ENCODE measurements around the gene AIF1L. TPM values are rescaled to one million over a fixed set of nuclear protein-coding genes. Genes with fewer than 3 reads are reported as not detected.

The AIF1L gene
- total RNA-seq, 2 donors from 2014 or later = 4.9 to 11.5 TPM

DNA sequence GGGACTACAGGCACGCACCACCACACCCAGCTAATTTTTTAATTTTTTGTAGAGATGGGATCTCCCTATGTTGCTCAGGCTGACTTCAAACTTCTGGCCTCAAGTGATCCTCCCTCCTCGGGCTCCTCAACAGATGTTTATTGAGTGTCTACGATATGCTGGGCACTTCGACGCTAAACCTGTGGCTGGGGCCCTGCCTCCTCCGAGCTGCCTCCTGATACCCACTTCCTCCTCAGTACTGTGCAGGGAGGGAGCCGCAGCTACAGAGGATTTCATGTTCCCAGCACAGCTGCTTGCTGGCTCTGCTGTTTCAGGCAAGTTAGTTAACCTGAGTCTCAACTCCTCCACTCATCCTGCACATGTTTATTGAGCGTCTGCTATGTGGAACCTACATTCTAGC, 9.6 kb downstream of the AIF1L start:
- Histone ChIP-seq H3K4me3 (no peak overlapping the region), H3K36me3 (replicated peaks in 1 of 2; ENCODE audit: insufficient read depth in 1 of 2, low read depth in 2 of 2) (no peaks in the 10 kb centered on the region), H3K9me3 (no peaks in the 10 kb centered on the region), H3K27me3 (no peaks in the 10 kb centered on the region), H3K4me1 (no peaks in the 10 kb centered on the region), H3K27ac (no peak overlapping the region)
- no peak for TF ChIP-seq POLR2A (IDR thresholded peaks at IDR 0.05)
- TF ChIP-seq, protein P1, sequence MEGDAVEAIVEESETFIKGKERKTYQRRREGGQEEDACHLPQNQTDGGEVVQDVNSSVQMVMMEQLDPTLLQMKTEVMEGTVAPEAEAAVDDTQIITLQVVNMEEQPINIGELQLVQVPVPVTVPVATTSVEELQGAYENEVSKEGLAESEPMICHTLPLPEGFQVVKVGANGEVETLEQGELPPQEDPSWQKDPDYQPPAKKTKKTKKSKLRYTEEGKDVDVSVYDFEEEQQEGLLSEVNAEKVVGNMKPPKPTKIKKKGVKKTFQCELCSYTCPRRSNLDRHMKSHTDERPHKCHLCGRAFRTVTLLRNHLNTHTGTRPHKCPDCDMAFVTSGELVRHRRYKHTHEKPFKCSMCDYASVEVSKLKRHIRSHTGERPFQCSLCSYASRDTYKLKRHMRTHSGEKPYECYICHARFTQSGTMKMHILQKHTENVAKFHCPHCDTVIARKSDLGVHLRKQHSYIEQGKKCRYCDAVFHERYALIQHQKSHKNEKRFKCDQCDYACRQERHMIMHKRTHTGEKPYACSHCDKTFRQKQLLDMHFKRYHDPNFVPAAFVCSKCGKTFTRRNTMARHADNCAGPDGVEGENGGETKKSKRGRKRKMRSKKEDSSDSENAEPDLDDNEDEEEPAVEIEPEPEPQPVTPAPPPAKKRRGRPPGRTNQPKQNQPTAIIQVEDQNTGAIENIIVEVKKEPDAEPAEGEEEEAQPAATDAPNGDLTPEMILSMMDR (IDR thresholded peaks at IDR 0.05) = no peak
- intact Hi-C loops (cut with DNase I) = no loop called here
- ATAC-seq = no peak
- WGBS, 2 donors = 89 to 93% methylated on average over 8 of the region's 8 CpGs
- DNase-seq = no peak

DNA sequence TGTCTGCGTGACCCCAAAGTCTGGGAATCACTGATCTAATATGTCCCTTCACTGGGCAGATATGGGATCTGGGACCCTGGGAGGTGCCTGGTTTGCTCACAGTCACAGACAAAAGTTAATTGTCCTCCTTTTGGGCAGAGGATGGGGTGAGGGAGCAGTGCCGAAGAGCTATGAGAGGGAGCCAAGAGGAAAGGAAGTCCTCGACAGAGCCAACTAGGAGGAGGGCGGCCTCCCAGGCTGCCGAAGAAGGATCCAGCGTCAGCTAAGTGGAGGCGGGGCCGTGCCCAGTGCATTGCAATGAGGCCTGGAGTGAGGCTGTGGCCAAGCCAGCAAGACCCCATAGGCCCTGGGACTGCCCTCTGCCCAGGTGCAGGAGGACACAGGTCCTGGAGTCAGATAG, 11.4 kb downstream of the AIF1L start:
- no peak for DNase-seq
- Histone ChIP-seq H3K27me3 (no peaks in the 10 kb centered on the region), H3K4me1 (no peaks in the 10 kb centered on the region), H3K27ac (no peak overlapping the region), H3K36me3 (replicated peaks in 1 of 2; ENCODE audit: insufficient read depth in 1 of 2, low read depth in 2 of 2) (no peaks in the 10 kb centered on the region), H3K9me3 (no peaks in the 10 kb centered on the region), H3K4me3 (no peak overlapping the region)
- ATAC-seq = peak; percentile 33
- intact Hi-C loops (cut with DNase I) = no loop called here
- WGBS, 2 donors = 57 to 81% methylated on average over 8 of the region's 8 CpGs
- no peak for TF ChIP-seq POLR2A (IDR thresholded peaks at IDR 0.05)
- TF ChIP-seq, protein P1 (IDR thresholded peaks at IDR 0.05) = no peak

DNA sequence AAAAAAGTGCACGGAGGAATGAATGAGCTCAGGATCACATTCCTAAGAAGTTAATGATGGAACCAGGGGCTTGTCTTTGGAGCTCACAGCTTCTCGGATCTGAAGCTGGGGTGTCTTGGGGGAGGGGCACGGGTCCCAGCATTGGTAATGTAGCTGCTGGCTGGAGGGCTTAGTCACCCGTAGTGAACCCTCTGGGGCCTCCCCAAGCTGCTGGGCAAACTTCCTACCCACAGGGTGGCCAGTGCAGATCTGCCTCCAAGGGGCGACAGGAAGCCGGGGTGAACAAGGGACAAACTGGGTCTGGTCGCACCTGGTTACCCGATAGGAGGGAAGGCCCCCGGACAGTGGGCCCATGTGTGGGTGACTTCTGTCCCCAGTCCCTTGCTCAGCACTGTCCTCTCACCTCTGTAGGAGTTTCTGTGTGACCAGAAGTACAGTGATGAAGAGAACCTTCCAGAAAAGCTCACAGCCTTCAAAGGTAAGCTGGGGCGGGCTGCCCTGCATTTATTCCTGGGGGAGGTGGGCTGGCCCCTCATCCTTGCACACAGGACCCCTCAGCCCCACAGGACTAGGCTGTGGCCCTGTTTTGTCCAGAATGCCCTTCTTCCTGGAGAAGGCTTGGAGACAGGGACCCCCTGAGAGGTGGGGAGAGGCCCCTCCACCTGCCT, 15.0 kb downstream of the AIF1L start:
- no peaks in the 10 kb centered on the region for H3K9me3 ChIP-seq
- intact Hi-C loops (cut with DNase I) = no loop called here
- no peaks in the 10 kb centered on the region for H3K27me3 ChIP-seq
- no peak for ATAC-seq
- 53 to 63% methylated on average over 9 to 10 of the region's 10 CpGs for WGBS, 2 donors
- no peaks in the 10 kb centered on the region for H3K4me1 ChIP-seq
- no peaks in the 10 kb centered on the region for H3K36me3 ChIP-seq (replicated peaks in 1 of 2; ENCODE audit: insufficient read depth in 1 of 2, low read depth in 2 of 2)
- no peak for DNase-seq
- no peak for TF ChIP-seq POLR2A (IDR thresholded peaks at IDR 0.05)
- TF ChIP-seq, protein P1 (IDR thresholded peaks at IDR 0.05) = no peak
- no peak overlapping the region for H3K27ac ChIP-seq
- no peak overlapping the region for H3K4me3 ChIP-seq

DNA sequence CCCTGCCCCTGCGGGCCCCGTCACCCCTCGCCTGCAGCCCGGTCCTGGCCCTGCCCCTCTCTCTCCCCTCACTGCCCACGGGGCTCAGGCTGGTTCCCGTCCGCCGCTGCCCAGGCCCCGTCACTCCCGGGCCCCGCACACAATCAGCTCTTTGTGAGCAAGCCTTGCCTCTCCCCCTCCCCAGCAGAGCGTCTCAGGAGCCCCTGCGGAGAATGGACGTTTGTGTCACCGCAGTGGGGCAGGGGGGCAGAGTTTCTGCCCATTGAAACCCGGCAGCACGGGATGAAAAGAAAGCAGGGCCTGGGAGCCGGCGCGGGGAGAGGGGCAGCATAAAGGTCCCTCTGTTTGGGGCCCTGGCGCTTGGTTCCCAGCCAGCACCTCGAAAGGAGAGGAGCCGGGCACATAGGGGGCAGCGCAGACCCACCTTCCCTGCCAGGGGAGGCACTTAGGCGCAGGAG, 15.6 kb downstream of the AIF1L start:
- DNase-seq (no peak), ATAC-seq (no peak)
- Histone ChIP-seq H3K4me1 (no peaks in the 10 kb centered on the region), H3K27ac (no peak overlapping the region), H3K4me3 (no peak overlapping the region), H3K36me3 (replicated peaks in 1 of 2; ENCODE audit: insufficient read depth in 1 of 2, low read depth in 2 of 2) (no peaks in the 10 kb centered on the region), H3K27me3 (no peaks in the 10 kb centered on the region), H3K9me3 (no peaks in the 10 kb centered on the region)
- TF ChIP-seq POLR2A (IDR thresholded peaks at IDR 0.05) = no peak
- TF ChIP-seq, protein P1 (IDR thresholded peaks at IDR 0.05) = no peak
- intact Hi-C loops (cut with DNase I) = no loop called here
- 68 to 75% methylated on average over 16 to 24 of the region's 25 CpGs for WGBS, 2 donors
